ENCODE data around the gene ACO2.
A peak's percentile ranks its signal among the peaks of the same experiment; 100 is the strongest.

ACO2 gene

GRCh38 chr22:41540006-41540315 lies 71.0 kb downstream of the ACO2 start:
- TF ChIP-seq CTCF (IDR thresholded peaks at IDR 0.05; ENCODE audit: low read depth, low read length, missing control alignments) = no peak
- H3K4me3 ChIP-seq (replicated peaks; ENCODE audit: low read depth, low read length) = no peak overlapping the region
- no peak for DNase-seq (ENCODE audit: extremely low read depth, low read depth)

GRCh38 chr22:41540365-41540764 lies 71.4 kb downstream of the ACO2 start:
- H3K4me3 ChIP-seq (replicated peaks; ENCODE audit: low read depth, low read length) = no peak overlapping the region
- no peak for TF ChIP-seq CTCF (IDR thresholded peaks at IDR 0.05; ENCODE audit: low read depth, low read length, missing control alignments)
- no peak for DNase-seq (ENCODE audit: extremely low read depth, low read depth)

GRCh38 chr22:41541484-41541883 lies 72.6 kb downstream of the ACO2 start:
- peak overlapping the region; percentile 98 for H3K4me3 ChIP-seq (replicated peaks; ENCODE audit: low read depth, low read length)
- DNase-seq (ENCODE audit: extremely low read depth, low read depth) = no peak
- no peak for TF ChIP-seq CTCF (IDR thresholded peaks at IDR 0.05; ENCODE audit: low read depth, low read length, missing control alignments)

GRCh38 chr22:41542224-41542623 lies 73.3 kb downstream of the ACO2 start:
- no peak for TF ChIP-seq CTCF (IDR thresholded peaks at IDR 0.05; ENCODE audit: low read depth, low read length, missing control alignments)

GRCh38 chr22:41543854-41544670 lies 75.1 kb downstream of the ACO2 start, which contains the start of gene POLR3H:
Gene POLR3H (minus strand): TSS chr22:41544470. CDS start chr22:41544101, 369 bp downstream.
- DNase-seq (ENCODE audit: extremely low read depth, low read depth) = peak; percentile 84
- TF ChIP-seq CTCF (IDR thresholded peaks at IDR 0.05; ENCODE audit: low read depth, low read length, missing control alignments) = peak; percentile 69
- peak within 1 kb of the TSS; percentile 98 for H3K4me3 ChIP-seq (replicated peaks; ENCODE audit: low read depth, low read length)

More at GRCh38 chr22:41542224-41542623, 73.3 kb downstream of the ACO2 start:
- H3K4me3 ChIP-seq (replicated peaks; ENCODE audit: low read depth, low read length) = peak overlapping the region; percentile 98
- no peak for DNase-seq (ENCODE audit: extremely low read depth, low read depth)

- TF ChIP-seq CTCF (IDR thresholded peaks at IDR 0.05; ENCODE audit: low read depth, low read length, missing control alignments) = no peak
- H3K4me3 ChIP-seq (replicated peaks; ENCODE audit: low read depth, low read length) = peak overlapping the region; percentile 98
- no peak for DNase-seq (ENCODE audit: extremely low read depth, low read depth)
Measured at GRCh38 chr22:41544671-41545476, 76.0 kb downstream of the ACO2 start.

Data from HFF-Myc (cell line).